NCI-H1092 treated with DMSO at 0.1 percent for 48 hours (cell line): ENCODE results near the gene PEX26.
"Not testable (repeated sequence)": the region's sequence is repeated elsewhere in the genome, so short reads cannot be mapped to it uniquely, and the experiment has no call there.

Source experiments
- DNase-seq: peaks from one replicate; lab custom pipeline; 2025; lab: John Stamatoyannopoulos, UW

The PEX26 gene

GRCh38 chr22:18056807-18057474 is 20.8 kb upstream of the PEX26 start:
- DNase-seq = no peak

- no peak for DNase-seq
Observed at GRCh38 chr22:18057568-18058209, 20.1 kb upstream of the PEX26 start.

GRCh38 chr22:18058371-18059093 is 19.3 kb upstream of the PEX26 start:
- DNase-seq = no peak

- DNase-seq = no peak
Observed at GRCh38 chr22:18059094-18059417, 18.7 kb upstream of the PEX26 start.

- no peak for DNase-seq
Observed at GRCh38 chr22:18059473-18059872, 18.3 kb upstream of the PEX26 start.

- no peak for DNase-seq
Observed at GRCh38 chr22:18059991-18060390, 17.8 kb upstream of the PEX26 start.

GRCh38 chr22:18060646-18061620 is 16.9 kb upstream of the PEX26 start:
- DNase-seq = no peak

GRCh38 chr22:18062421-18062820 is 15.4 kb upstream of the PEX26 start:
- DNase-seq = no peak

GRCh38 chr22:18063306-18063705 is 14.5 kb upstream of the PEX26 start:
- no peak for DNase-seq

- not testable (repeated sequence) for DNase-seq
Observed at GRCh38 chr22:18063715-18064114, 14.1 kb upstream of the PEX26 start.

- DNase-seq = no peak
Observed at GRCh38 chr22:18064636-18065035, 13.2 kb upstream of the PEX26 start.

- no peak for DNase-seq
Observed at GRCh38 chr22:18065256-18065655, 12.5 kb upstream of the PEX26 start.

GRCh38 chr22:18066181-18066859 is 11.5 kb upstream of the PEX26 start:
- no peak for DNase-seq

- no peak for DNase-seq
Observed at GRCh38 chr22:18067121-18067520, 10.7 kb upstream of the PEX26 start.

- DNase-seq = no peak
Observed at GRCh38 chr22:18067548-18068341, 10.0 kb upstream of the PEX26 start.

- DNase-seq = no peak
Observed at GRCh38 chr22:18068381-18068988, 9.3 kb upstream of the PEX26 start.

- DNase-seq = no peak
Observed at GRCh38 chr22:18069041-18069440, 8.7 kb upstream of the PEX26 start.

GRCh38 chr22:18070041-18070440 is 7.7 kb upstream of the PEX26 start:
- no peak for DNase-seq

GRCh38 chr22:18070556-18071306 is 7.1 kb upstream of the PEX26 start:
- DNase-seq = no peak
